Measurements from ENCODE around the gene TRPV4.

DNA sequence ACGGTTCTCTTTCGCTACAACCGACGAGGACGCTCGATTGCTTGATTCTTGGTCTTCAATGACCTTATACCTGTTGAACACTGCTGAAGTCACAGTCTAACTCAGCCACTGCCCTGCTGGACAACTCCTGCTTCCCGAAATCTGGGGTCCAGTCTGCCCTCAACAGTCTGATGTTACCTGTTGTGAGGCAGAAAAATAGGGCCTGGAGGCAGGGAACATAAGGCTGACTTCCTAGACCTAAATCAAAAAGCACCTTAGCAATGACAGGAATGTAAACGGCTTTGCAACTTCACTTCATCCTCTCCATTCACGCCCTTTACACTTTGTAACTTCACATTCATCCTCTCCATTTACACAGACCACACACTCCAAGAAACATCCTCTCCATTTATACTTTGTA, 47.7 kb upstream of the TRPV4 start:
- no peak for TF ChIP-seq EZH2 (IDR thresholded peaks at IDR 0.05; ENCODE audit: borderline replicate concordance, low read depth, low read length, severe bottlenecking)
- TF ChIP-seq, protein P1, sequence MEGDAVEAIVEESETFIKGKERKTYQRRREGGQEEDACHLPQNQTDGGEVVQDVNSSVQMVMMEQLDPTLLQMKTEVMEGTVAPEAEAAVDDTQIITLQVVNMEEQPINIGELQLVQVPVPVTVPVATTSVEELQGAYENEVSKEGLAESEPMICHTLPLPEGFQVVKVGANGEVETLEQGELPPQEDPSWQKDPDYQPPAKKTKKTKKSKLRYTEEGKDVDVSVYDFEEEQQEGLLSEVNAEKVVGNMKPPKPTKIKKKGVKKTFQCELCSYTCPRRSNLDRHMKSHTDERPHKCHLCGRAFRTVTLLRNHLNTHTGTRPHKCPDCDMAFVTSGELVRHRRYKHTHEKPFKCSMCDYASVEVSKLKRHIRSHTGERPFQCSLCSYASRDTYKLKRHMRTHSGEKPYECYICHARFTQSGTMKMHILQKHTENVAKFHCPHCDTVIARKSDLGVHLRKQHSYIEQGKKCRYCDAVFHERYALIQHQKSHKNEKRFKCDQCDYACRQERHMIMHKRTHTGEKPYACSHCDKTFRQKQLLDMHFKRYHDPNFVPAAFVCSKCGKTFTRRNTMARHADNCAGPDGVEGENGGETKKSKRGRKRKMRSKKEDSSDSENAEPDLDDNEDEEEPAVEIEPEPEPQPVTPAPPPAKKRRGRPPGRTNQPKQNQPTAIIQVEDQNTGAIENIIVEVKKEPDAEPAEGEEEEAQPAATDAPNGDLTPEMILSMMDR (IDR thresholded peaks at IDR 0.05; ENCODE audit: borderline replicate concordance, extremely low read depth, low read length, poor library complexity, severe bottlenecking), result no peak

Measured in DND-41 (cell line).